Ascending aorta (tissue), 2 donors: ENCODE measurements around the gene PTPRN2. TPM values are rescaled to one million over a fixed set of nuclear protein-coding genes. Genes with fewer than 3 reads are reported as not detected.

Experiments used
- DNase-seq, 2 donors: peaks; one replicate each; pipeline ENCODE4 v3.0.0-alpha.2; 2019; ENCODE audit warnings: low spot score in 2 of 2
- H3K27ac ChIP-seq, 2 donors: fragments of 200-600 bp; sonication (generic); one replicate each; pipeline ENCODE4 v1.5.1; 2016 to 2017; ENCODE audit warnings: mild to moderate bottlenecking in 1 of 2
- H3K27me3 ChIP-seq: fragments of 200-600 bp; sonication (generic); one replicate; pipeline ENCODE4 v1.5.1; 2017
- H3K36me3 ChIP-seq, 2 donors: fragments of 200-600 bp; sonication (generic); one replicate each; pipeline ENCODE4 v1.5.1; 2016
- H3K4me1 ChIP-seq, 2 donors: fragments of 200-600 bp; sonication (generic); one replicate each; pipeline ENCODE4 v1.5.1; 2016 to 2017; ENCODE audit warnings: mild to moderate bottlenecking in 1 of 2
- H3K4me3 ChIP-seq, 2 donors: fragments of 200-600 bp; sonication (generic); one replicate each; pipeline ENCODE4 v1.5.1; 2016 to 2017; ENCODE audit warnings: mild to moderate bottlenecking in 1 of 2
- H3K9me3 ChIP-seq, 2 donors: fragments of 200-600 bp; sonication (generic); one replicate each; pipeline ENCODE4 v1.5.1; 2016
- intact Hi-C: fragments of 100-400 bp; cut with DNase I; formaldehyde crosslinking; loops from one replicate; pipeline ENCODE4 v1.15.1; 2023
- total RNA-seq: library from RNA; depleted of rRNA; stranded (reverse); fragments of >200 nt; gene quantifications from one replicate; pipeline ENCODE4 v1.1.0, GENCODE V29; 2016
- TF ChIP-seq, protein P1 (sequence below), 3 experiments: fragments of 200-600 bp in 2 of 3; fragments of 450-650 bp in 1 of 3; sonication (generic) in 2 of 3; IDR thresholded peaks; one replicate each; pipeline ENCODE4 v1.5.1; 2016 to 2019; ENCODE audit warnings: antibody characterized with exemption in 3 of 3, mild to moderate bottlenecking in 1 of 3, moderate library complexity in 1 of 3

Gene PTPRN2
- total RNA-seq, 1 donor from 2014 or later = 7.3 TPM

GRCh38 chr7:158194365-158194900, 393.2 kb downstream of the PTPRN2 start:
- DNase-seq = no peak
- intact Hi-C loops = no loop called here
- H3K9me3 ChIP-seq = peaks cover 0 to 19% of the 10 kb centered on the region in 2 donors
- no peaks in the 10 kb centered on the region for H3K4me1 ChIP-seq
- TF ChIP-seq, protein P1, sequence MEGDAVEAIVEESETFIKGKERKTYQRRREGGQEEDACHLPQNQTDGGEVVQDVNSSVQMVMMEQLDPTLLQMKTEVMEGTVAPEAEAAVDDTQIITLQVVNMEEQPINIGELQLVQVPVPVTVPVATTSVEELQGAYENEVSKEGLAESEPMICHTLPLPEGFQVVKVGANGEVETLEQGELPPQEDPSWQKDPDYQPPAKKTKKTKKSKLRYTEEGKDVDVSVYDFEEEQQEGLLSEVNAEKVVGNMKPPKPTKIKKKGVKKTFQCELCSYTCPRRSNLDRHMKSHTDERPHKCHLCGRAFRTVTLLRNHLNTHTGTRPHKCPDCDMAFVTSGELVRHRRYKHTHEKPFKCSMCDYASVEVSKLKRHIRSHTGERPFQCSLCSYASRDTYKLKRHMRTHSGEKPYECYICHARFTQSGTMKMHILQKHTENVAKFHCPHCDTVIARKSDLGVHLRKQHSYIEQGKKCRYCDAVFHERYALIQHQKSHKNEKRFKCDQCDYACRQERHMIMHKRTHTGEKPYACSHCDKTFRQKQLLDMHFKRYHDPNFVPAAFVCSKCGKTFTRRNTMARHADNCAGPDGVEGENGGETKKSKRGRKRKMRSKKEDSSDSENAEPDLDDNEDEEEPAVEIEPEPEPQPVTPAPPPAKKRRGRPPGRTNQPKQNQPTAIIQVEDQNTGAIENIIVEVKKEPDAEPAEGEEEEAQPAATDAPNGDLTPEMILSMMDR (IDR thresholded peaks at IDR 0.05) = no peak
- H3K4me3 ChIP-seq = no peak overlapping the region
- H3K27ac ChIP-seq = no peak overlapping the region
- H3K36me3 ChIP-seq = no peaks in the 10 kb centered on the region
- no peaks in the 10 kb centered on the region for H3K27me3 ChIP-seq

DNA sequence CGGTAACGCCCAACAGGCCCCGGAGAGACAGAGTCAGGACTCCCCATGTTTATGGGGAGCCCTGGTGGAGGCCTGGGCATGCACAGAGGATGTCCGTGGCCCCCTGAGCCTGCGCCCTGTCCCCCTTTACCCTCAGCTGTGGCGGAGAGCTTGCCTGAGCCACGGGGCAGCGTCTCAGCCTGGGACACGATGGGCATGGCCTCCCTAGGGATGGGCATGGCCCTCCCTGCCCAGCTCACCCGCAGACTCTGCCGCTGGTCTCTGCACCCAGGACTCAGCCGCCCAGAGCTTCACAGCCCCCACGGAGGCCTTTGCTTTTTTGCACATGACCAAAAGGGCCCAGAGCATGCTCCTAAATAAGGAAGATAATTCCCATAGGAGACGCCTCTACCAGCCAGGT, 394.2 kb downstream of the PTPRN2 start:
- H3K27me3 ChIP-seq = no peaks in the 10 kb centered on the region
- no peaks in the 10 kb centered on the region for H3K4me1 ChIP-seq
- TF ChIP-seq, protein P1 (IDR thresholded peaks at IDR 0.05) = no peak
- H3K27ac ChIP-seq = no peak overlapping the region
- H3K9me3 ChIP-seq = peaks cover 0 to 19% of the 10 kb centered on the region in 2 donors
- no peak for DNase-seq
- H3K4me3 ChIP-seq = no peak overlapping the region
- H3K36me3 ChIP-seq = no peaks in the 10 kb centered on the region
- intact Hi-C loops = no loop called here

DNA sequence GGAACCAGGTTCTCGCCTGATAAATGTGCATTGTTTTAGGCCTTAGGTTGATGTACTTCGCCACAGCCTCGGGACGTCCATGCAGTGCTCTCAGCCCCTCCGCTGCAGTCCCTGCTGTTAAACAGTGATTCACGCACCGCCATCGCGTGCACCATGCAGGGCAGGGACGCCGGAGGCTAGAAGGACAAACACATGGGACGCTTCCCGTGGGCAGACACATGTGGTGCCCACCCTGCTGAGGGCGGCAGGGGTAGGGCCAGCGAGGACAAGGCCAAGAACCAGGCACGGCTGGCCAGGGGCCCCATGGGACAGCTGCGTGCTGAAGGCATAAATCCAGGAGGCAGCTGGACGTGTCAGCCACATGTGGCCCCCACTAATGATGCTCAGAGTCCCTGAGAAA, 394.7 kb downstream of the PTPRN2 start:
- Histone ChIP-seq H3K36me3 (no peaks in the 10 kb centered on the region), H3K27me3 (no peaks in the 10 kb centered on the region), H3K9me3 (peaks cover 0 to 19% of the 10 kb centered on the region in 2 donors), H3K4me3 (no peak overlapping the region), H3K4me1 (no peaks in the 10 kb centered on the region), H3K27ac (no peak overlapping the region)
- intact Hi-C loops = no loop called here
- TF ChIP-seq, protein P1 (IDR thresholded peaks at IDR 0.05) = no peak
- no peak for DNase-seq

DNA sequence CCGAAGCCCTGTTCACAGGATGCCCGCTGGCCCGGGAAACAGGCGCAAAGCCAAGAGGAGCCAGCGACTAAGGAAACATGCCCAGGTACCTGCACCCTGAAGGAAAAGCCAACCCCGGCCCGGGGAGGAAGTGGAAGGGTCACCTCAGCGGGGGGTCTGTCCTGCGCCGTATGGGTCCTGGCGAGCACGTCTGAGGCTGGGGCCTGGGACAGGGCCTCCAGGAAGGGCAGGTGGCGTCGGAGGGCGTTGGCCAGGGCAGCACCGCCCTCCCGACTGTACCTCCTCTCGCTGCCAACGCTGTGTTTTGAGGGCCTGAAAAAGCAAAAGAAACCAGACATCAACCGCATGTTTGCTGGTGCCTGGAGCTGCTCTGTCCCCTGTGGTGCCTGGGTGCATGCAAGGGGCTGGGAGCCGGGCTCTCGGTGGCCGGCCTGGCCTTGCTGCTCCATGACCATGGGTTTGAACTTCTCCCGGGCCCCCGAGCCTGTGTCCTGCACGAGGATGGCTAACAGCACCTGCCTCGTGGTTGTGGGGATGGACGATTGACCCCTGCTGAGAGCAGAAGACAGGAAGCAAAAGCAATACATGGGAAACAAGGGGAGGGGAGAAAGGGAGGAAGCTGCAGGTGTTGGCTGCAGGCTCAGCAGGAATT, 395.3 kb downstream of the PTPRN2 start:
- no peak overlapping the region for H3K27ac ChIP-seq
- TF ChIP-seq, protein P1 (IDR thresholded peaks at IDR 0.05) = no peak
- H3K36me3 ChIP-seq = no peaks in the 10 kb centered on the region
- no peaks in the 10 kb centered on the region for H3K27me3 ChIP-seq
- H3K4me3 ChIP-seq = no peak overlapping the region
- H3K9me3 ChIP-seq = peaks cover 0 to 19% of the 10 kb centered on the region in 2 donors
- intact Hi-C loops = no loop called here
- DNase-seq = no peak
- no peaks in the 10 kb centered on the region for H3K4me1 ChIP-seq

GRCh38 chr7:158191671-158192070, 396.0 kb downstream of the PTPRN2 start:
- Histone ChIP-seq H3K9me3 (peaks cover 0 to 19% of the 10 kb centered on the region in 2 donors), H3K27ac (no peak overlapping the region), H3K36me3 (no peaks in the 10 kb centered on the region), H3K27me3 (no peaks in the 10 kb centered on the region), H3K4me1 (no peaks in the 10 kb centered on the region), H3K4me3 (no peak overlapping the region)
- DNase-seq = no peak
- intact Hi-C loops = no loop called here
- TF ChIP-seq, protein P1 (IDR thresholded peaks at IDR 0.05) = no peak
